Peyer's patch (tissue), 4 donors: ENCODE data around the gene MANBA. TPM values are rescaled to one million over a fixed set of nuclear protein-coding genes. Genes with fewer than 3 reads are reported as not detected.
"Not testable (repeated sequence)": the region's sequence is repeated elsewhere in the genome, so short reads cannot be mapped to it uniquely, and the experiment has no call there.

Source experiments
- DNase-seq, 3 donors: peaks; one replicate each; pipeline ENCODE4 v3.0.0-alpha.2; 2017 to 2019
- H3K27ac ChIP-seq, 4 donors: fragments of 200-600 bp; sonication (generic); one replicate each; pipeline ENCODE4 v1.5.1; 2016 to 2019
- H3K27me3 ChIP-seq, 2 donors: fragments of 200-600 bp; sonication (generic); one replicate each; pipeline ENCODE4 v1.5.1; 2019
- H3K36me3 ChIP-seq, 3 donors: fragments of 200-600 bp; sonication (generic); one replicate each; pipeline ENCODE4 v1.5.1; 2016 to 2019
- H3K4me1 ChIP-seq, 4 donors: fragments of 200-600 bp; sonication (generic); one replicate each; pipeline ENCODE4 v1.5.1; 2016 to 2019
- H3K4me3 ChIP-seq, 4 donors: fragments of 200-600 bp; sonication (generic); 1 replicate in 3 of 4; 2 replicates in 1 of 4; pipeline ENCODE4 v1.5.1; 2016 to 2019; ENCODE audit warnings: mild to moderate bottlenecking in 1 of 4
- H3K9me3 ChIP-seq, 4 donors: fragments of 200-600 bp; sonication (generic); one replicate each; pipeline ENCODE4 v1.5.1; 2016 to 2019; ENCODE audit warnings: mild to moderate bottlenecking in 1 of 4
- CTCF ChIP-seq, 6 experiments: fragments of 450-650 bp in 4 of 6; fragments of 200-600 bp in 2 of 6; sonication (generic) in 1 of 6; IDR thresholded peaks; one replicate each; pipeline ENCODE4 v1.5.1; 2017 to 2019; ENCODE audit warnings: antibody characterized with exemption in 6 of 6, mild to moderate bottlenecking in 3 of 6, moderate library complexity in 1 of 6
- POLR2A ChIP-seq, 2 donors: fragments of 450-650 bp; IDR thresholded peaks; one replicate each; pipeline ENCODE4 v1.5.1; 2017; ENCODE audit warnings: antibody characterized with exemption in 2 of 2, mild to moderate bottlenecking in 2 of 2, moderate library complexity in 2 of 2
- total RNA-seq, 4 donors: library from RNA; depleted of rRNA; stranded (reverse); fragments of >200 nt; gene quantifications; one replicate each; pipeline ENCODE4 v1.1.0, GENCODE V29; 2016

Gene MANBA
- total RNA-seq, 4 donors from 2014 or later: 23.3 to 54.5 (median 33.6) TPM

- no peak overlapping the region for H3K27ac ChIP-seq
- H3K27me3 ChIP-seq: no peaks in the 10 kb centered on the region
- H3K4me1 ChIP-seq: no peaks in the 10 kb centered on the region
- TF ChIP-seq POLR2A (IDR thresholded peaks at IDR 0.05): no peak
- no peak for TF ChIP-seq CTCF (IDR thresholded peaks at IDR 0.05)
- no peaks in the 10 kb centered on the region for H3K9me3 ChIP-seq
- H3K4me3 ChIP-seq: no peak overlapping the region
- DNase-seq: no peak
- no peaks in the 10 kb centered on the region for H3K36me3 ChIP-seq
Observed at GRCh38 chr4:102710986-102711385, 49.8 kb downstream of the MANBA start.

DNA sequence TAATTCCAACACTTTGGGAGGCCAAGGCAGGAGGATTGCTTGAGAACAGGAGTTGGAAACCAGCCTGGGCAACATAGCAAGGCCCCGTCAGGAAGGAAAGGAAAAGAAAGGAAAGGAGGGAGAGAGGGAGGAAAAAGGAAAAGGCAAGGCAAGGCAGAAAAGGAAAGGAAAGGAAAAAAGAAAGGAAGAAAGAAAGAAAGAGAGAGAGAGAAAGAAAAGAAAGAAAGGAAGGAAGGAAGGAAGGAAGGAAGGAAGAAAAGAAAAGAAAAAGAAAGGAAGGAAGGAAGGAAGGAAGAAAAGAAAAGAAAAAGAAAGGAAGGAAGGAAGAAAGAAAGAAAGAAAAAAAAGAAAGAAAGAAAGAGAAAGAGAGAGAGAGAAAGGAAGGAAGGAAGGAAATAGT is 51.7 kb downstream of the MANBA start:
- H3K36me3 ChIP-seq, H3K27ac ChIP-seq, H3K9me3 ChIP-seq, H3K4me3 ChIP-seq, H3K27me3 ChIP-seq, DNase-seq, H3K4me1 ChIP-seq: not testable (repeated sequence)

DNA sequence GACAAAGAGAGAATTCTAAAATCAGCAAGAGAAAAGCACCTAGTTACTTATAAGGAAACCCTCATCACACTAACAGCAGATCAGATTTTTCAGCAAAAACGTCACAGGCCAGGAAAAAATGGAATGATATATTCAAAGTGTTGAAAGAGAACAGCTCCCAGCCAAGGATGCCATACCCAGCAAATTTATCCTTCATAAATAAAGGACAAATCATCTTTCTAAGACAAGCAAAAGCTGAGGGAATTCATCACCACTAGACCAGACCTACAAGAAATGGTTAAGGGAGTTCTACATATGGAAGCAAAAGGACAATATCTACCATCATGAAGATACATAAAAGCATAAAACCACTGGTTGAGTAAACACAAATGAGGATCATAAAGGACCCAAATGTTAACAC is 53.6 kb downstream of the MANBA start:
- Histone ChIP-seq H3K27me3 (no peaks in the 10 kb centered on the region), H3K27ac (no peak overlapping the region), H3K9me3 (no peaks in the 10 kb centered on the region), H3K4me1 (no peaks in the 10 kb centered on the region), H3K4me3 (no peak overlapping the region), H3K36me3 (no peaks in the 10 kb centered on the region)
- no peak for DNase-seq
- TF ChIP-seq POLR2A (IDR thresholded peaks at IDR 0.05): no peak
- no peak for TF ChIP-seq CTCF (IDR thresholded peaks at IDR 0.05)

DNA sequence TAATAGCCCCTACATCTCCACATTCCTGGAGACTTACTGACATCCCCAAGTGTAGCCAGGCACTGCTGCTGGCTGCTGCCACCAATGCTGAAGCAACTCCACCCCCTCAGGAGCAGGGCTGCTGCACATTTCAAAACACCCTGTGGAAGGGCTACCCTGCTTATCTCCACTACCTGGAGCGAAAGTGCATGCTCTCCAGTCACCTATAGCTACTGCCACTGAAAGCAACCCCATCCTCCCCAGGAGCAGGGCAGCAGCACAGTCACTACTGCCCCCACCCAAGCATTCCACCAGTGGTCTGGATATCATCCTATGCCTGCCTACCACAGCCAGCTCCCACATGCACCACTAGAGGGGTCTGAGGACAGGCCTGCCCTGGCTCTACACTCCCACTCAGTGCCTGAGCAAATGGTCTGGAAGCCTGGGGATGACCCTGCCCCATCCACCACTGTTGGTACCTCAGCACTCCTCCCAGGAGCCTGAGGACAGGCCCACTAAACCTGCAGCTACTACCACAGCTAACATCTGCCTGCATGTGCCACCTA is 55.3 kb downstream of the MANBA start:
- Histone ChIP-seq H3K27me3 (no peaks in the 10 kb centered on the region), H3K27ac (no peak overlapping the region), H3K4me3 (no peak overlapping the region), H3K4me1 (no peaks in the 10 kb centered on the region), H3K9me3 (no peaks in the 10 kb centered on the region), H3K36me3 (no peaks in the 10 kb centered on the region)
- DNase-seq: no peak
- TF ChIP-seq POLR2A (IDR thresholded peaks at IDR 0.05) (no peak), CTCF (IDR thresholded peaks at IDR 0.05) (no peak)

DNA sequence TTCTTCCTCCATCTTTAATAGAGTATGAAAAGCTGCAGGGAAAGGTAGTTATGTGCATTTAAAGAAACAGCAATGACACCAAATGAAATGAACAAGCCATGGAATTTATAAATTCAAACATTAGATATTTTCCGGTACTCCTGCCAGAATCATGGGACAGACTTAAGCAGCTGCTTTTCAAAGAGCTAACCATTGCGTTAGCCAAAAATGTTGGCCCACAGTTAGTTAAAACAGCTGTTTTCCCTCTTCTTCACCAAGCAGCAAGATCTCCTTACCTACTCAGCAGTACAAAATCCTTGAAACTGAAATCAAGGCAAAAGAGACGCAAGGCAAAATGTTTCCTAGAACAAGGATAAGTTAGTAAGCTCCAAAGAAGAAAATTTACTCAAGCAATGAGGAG is 64.0 kb downstream of the MANBA start:
- H3K27me3 ChIP-seq: no peaks in the 10 kb centered on the region
- no peak for TF ChIP-seq POLR2A (IDR thresholded peaks at IDR 0.05)
- H3K4me1 ChIP-seq: no peaks in the 10 kb centered on the region
- no peak for DNase-seq
- H3K4me3 ChIP-seq: no peak overlapping the region
- no peaks in the 10 kb centered on the region for H3K36me3 ChIP-seq
- H3K9me3 ChIP-seq: no peaks in the 10 kb centered on the region
- no peak overlapping the region for H3K27ac ChIP-seq

DNA sequence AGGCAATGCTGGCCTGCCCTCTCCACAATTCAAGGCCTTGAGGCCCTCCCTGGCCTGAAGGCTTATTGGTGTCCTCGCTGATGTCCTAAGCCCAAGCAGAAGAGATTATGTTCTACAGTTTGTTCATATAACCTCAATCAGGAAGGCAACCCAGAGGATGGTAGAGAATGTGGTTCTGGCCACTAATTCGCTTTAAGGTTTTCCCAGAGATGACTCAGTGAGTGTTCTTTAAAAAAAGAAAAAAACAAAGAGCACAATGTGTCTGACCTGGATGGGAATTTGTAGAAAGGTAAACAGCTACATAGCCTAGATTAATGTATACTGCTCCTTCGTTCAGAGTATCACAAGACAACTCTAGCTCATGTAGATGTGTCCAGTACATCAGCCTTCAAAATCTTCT is 66.0 kb downstream of the MANBA start:
- TF ChIP-seq POLR2A (IDR thresholded peaks at IDR 0.05): no peak
- TF ChIP-seq CTCF (IDR thresholded peaks at IDR 0.05): no peak
- H3K4me3 ChIP-seq: no peak overlapping the region
- peaks cover 0 to 10% (median 0%) of the 10 kb centered on the region in 3 donors for H3K36me3 ChIP-seq
- H3K9me3 ChIP-seq: no peaks in the 10 kb centered on the region
- no peaks in the 10 kb centered on the region for H3K4me1 ChIP-seq
- no peaks in the 10 kb centered on the region for H3K27me3 ChIP-seq
- no peak for DNase-seq
- H3K27ac ChIP-seq: no peak overlapping the region

DNA sequence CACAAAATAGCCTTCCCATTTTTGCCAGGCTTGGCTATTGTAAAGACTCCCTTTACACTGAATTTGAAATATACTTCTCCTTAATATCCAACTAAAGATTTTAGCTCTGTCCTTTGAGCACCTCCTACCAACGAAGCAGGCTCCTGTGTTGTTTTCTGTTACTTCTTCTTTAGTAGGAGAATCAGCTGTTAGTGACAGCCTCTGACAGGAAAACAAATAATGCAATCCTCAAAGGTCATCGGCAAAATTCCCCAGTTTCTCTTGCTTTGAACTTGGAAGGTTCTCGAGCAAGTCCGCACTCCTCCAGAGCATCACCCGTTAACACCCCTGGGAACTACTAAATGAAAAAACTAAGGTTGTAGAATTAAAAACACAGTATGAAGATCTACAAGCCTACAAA is 66.9 kb downstream of the MANBA start:
- Histone ChIP-seq H3K9me3 (no peaks in the 10 kb centered on the region), H3K4me3 (no peak overlapping the region), H3K27ac (no peak overlapping the region), H3K4me1 (no peaks in the 10 kb centered on the region), H3K27me3 (no peaks in the 10 kb centered on the region), H3K36me3 (peaks cover 0 to 13% (median 0%) of the 10 kb centered on the region in 3 donors)
- no peak for DNase-seq
- no peak for TF ChIP-seq POLR2A (IDR thresholded peaks at IDR 0.05)
- no peak for TF ChIP-seq CTCF (IDR thresholded peaks at IDR 0.05)
